NOMO-1 treated with dmso at 0.1 percent for 144 hours (cell line): Measurements from ENCODE around the gene TMC2.
"Not testable (repeated sequence)": the region's sequence is repeated elsewhere in the genome, so short reads cannot be mapped to it uniquely, and the experiment has no call there.

Experiments used
- DNase-seq: peaks from one replicate; lab custom pipeline; 2025; ENCODE audit not compliant: unreplicated experiment; lab: John Stamatoyannopoulos, UW

Gene TMC2

DNA sequence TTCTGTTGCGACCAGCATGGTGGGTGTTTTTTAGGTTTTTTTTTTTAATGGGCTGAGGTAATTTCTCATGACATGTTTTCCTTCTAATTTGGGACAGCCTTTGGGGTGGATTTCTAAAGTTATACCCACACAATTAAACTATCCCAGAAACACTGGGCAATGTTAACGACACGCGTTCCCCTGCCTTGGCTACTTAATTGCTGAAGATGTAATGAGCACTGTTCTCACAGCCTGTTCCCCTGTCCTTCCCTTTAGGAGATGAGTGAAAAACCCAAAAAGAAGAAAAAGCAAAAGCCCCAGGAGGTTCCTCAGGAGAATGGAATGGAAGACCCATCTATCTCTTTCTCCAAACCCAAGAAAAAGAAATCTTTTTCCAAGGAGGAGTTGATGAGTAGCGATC lies 121.3 kb downstream of the TMC2 start:
- no peak for DNase-seq

DNA sequence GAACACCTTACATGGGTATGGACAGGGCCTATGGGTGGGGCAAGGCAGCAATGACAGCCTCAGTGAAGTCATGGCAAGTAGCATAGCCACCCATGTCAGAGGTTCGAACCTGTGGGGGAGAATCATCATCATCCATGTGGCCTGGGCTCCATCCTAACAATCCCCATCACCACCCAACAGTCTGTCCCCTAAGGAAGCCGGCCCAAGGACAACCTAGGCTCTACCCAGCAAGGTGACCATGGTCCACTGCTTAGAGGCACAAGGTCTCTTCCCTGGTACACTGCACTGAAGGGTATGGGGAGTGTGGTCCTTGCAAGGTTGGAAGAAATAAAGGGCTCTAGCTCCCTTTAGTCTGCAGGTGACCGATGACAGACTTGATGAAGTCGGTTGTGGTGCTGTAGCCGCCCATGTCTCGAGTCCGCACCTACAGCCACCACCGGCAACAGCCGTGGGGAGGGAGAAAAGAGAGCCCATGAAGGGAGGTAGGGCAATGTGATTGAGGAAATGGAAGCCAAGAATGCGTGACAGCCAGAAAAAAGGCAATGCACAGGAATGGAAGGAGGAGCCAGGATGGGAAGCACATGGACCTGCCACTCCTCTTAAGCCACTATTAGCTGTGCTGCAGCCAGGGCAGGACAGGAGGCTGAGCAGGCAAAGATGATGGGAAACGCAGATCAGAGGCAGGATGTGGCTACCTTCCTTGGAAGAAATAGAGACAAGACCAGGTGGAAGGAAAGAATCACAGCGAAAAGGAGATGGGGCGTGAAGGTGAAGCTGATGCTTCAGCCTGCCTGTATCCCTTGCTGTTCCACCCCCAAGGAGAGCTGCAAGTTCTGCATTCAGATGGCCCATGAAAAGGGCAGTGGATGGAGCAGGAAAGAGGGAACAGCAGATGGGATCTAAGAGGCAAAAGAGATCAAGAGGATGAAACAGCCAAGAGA lies 122.3 kb downstream of the TMC2 start:
- no peak for DNase-seq

DNA sequence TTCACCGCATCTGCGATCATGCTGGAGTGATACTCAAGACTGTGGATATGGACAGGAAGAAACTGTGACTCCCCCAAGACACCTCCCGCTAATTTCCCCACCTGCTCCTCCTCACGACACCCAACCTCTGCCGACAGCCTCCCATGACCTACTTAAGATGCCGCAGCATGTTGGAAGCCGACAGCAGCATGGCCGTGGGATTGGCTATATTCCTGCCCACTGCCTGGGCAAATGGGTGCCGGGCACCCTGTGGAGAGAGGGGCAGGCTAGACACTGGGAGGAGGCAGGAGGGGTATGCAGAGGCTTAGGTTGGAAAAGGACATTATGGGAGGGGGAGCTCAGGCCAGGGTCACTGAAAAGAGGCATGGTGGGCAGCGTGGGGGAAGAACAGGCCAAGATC lies 123.2 kb downstream of the TMC2 start:
- no peak for DNase-seq

DNA sequence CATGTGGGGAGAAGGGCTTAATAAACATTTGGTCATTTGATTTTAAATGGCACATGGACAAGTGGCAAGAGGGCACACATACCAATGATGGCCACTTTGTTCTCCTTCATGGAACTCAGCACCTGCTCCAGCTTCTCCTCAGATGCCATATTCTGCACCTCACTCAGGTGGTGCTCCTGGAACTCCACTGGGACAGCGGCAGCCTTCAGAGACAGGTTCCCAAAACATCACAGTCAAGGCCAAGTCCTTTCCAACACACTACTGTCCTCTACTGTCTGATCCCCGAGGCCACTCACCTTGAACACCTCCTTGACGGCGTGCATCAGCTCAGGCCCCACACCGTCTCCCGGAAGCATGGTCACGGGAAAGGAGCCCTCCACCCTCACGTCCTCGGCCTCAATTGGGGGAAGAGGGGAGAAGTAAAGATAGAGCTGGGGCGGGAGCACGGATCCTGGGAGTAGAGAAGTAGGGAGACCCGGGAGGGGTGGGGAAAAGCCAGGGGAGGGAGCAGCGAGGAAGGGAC lies 127.1 kb downstream of the TMC2 start:
- DNase-seq = no peak

DNA sequence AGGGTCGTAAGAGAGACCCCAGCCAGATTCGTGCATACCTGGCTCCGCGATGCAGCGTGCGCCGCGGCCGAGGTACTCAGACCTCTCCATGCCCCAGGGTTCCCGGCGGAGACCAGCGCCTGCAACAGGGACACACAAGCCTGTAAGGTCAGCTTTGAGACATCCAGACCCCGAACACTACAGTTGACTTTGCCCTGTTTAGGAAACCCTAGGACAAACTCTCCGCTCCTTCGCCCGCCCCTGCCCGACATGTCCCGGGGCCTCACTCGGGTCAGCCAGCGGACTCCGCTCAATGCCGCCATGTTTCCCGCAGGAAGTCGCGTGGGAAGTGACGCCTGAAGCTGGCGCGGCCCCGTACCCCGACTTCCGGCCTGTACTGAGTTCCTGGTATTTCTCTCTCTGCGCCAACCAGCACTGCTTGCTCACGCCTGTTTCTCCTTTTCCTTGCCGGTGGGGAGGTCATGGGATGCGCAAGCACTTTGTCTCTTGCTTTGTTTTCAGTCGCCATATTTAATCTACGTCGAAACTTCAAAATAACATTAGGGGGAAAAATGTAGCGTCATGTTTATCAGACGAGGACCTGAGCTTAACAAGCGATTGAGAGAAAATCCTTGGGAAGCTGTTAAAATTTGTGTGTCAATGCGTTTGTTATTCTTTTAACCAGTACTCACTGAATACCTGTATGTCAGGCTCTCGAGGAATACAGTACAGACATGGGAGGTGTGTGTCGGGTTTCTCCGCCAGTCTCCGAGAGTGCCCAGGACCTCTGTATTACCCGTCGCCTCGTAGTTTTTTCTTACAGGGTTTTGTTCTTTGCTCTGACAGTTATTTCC lies 127.7 kb downstream of the TMC2 start, which contains the start of gene IDH3B:
IDH3B (minus strand) TSS at position 330 of the 833 bp plus-strand sequence; CDS start at position 302, 28 bp downstream.
- peak; percentile 94 for DNase-seq

DNA sequence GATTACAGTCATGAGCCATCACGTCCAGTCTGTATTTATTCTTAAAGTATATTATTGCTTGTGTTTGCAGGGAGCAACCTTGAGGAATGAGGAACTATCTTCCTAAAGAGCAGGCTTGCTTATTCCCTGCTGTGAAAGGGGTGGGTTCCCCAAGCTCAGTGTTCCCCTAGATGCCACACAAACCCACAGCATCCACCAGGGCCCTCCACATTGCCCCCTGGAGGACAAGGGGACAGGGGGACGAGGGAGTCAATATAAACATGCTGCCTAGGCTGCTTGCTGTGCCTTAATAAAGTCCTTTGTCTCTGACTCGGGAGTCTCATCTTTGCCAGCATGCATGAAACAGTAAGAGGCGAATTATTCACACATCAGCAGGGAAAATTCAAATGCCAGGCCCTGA lies 135.6 kb downstream of the TMC2 start:
- no peak for DNase-seq

DNA sequence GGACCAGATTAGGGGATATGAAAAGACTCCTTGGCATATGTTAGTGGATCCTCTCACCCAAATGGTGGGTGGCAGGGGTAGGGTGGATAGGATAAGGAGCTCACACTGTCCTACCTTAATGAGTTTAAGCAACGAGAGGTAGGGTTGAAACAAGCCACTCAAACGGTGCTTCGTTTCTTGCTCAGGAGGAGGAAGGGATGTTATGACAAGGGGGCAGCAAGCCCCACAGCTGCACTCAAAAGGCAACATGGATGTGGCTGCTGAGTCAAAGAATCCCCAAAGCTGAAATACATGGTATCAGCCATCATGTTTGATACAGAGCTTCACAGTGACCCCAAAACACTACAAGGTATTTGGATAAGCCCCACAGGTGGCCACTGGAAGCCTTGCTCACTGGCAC lies 136.1 kb downstream of the TMC2 start:
- no peak for DNase-seq

DNA sequence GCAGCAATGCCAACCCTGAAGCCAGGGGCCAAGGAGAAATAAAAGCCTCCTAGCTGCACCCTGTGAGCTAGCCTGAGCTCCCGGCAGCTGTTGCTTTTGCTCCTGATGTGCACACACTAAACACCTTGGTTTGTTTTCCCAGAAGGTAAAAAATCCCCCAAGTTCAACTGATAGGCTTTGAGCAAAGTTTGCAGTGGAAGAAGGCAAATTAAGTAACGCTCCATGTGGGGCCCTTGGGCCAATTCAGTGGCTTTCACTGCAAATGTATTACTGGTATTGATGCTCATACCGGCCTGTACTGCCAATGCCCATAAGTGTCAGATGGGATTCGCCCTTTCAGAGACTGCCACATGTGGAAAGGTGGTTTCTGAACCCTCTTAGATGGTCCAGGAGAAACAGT lies 137.1 kb downstream of the TMC2 start:
- no peak for DNase-seq

DNA sequence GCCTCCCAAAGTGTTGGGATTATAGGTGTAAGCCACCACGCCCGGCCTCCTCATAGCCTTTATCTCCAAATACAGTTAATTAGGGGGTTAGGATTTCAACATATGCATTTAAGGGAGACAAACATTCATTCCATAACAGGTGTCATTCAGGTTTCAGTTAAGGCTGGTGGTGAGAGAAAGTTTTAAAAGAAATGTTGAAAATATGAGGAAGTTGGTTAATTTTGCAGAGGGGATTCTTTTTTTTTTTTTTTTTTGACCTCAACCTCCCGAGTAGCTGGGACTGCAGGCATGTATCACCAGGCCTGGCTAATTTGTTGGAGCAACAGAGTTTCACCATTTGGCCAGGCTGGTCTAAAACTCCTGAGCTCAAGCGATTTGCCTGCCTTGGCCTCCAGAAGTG lies 143.7 kb downstream of the TMC2 start:
- no peak for DNase-seq

DNA sequence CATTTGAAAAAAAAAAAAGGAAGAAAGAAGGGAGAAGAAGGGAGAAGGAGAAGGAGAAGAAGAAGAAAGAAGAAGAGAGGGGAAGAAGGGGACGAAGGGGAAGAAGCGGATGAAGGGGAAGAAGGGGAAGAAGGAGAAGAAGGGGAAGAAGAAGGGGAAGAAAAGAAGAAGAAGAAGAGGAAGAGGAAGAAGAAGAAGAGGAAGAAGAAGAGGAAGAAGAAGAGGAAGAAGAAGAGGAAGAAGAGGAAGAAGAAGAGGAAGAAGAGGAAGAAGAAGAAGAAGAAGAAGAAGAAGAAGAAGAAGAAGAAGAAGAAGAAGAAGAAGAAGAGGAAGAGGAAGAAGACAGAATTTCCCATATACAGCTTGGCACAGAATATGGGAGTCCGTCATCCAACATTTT lies 145.7 kb downstream of the TMC2 start:
- not testable (repeated sequence) for DNase-seq

DNA sequence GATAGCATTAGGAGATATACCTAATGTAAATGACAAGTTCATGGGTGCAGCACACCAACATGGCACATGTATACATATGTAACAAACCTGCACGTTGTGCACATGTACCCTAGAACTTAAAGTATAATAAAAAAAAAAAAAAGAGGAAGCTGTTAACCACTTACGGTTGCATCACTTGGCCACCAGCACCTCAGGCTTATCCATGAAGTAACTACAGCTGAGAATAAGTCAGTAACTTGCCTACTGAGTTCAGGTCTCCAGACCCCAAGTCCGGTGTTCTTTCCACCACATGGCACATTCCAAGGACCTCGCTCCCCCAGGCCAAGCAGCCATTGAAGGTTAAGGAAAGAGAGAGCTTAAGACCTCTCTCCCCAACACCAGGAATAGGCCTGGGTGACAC lies 148.4 kb downstream of the TMC2 start:
- peak; percentile 48 for DNase-seq

DNA sequence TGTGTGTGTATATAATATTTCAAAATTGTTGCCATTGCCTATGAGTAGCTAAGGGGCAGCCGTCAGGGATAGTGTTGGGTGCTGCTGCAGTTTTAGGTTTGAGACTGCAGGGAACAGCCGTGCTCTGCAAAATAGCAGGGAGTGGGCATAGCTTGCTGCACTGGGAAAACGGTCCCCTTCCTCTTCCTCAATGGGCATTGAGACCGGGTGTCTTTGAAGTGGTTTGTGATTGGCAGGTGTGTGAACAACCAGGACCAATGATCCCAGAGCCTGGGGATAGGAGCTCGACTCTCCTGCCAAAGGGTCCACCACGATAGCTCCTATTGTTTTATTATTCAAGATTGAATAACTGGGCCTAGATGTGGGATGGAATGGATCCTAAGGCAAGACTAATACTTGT lies 151.1 kb downstream of the TMC2 start:
- DNase-seq = no peak

DNA sequence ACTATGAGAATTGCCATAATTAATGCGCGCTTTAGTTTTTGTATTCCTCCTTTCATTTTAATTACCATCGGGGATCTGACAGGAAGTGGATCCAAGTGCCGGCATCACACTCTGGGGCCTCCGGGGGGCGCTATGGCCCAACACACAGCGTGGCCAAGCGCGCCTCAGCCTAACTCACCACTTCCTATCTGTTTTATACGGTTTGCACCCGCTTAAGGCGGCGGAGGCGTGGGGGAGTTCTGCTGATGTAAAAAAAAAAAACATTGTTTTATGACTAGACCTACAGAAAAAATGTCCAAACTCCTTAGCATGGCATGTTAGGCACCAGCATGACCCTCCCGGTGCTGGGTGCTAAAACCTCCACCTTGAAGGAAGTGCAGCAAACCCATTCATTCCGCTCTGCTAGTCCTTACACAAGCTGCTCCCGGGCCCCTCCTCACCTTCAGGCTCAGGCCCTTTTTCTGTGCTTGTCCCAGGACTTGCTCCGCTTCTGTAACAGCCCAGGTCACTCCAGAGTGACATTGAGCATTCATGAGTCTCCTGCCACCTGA lies 151.7 kb downstream of the TMC2 start:
- DNase-seq = peak; percentile 78

DNA sequence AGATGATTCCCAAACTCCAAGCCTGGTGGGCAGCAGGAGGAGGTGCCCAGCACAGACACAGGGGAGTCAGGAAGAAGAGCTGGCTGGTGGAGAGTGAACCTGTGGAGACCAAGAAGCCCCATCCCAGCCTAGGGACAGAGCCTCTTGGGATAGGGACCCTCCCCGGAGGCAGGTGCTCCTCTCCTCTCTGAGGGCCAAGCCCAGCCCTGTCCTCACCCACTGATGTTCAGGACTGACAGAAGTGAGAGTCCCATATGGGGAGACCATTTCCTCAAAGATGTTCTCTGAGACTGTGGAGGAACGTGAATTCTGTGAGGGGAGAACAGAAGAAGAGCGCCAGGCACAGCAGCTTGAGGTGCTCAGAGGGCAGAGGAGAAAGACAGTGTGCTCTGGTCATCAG lies 153.8 kb downstream of the TMC2 start:
- DNase-seq = no peak

DNA sequence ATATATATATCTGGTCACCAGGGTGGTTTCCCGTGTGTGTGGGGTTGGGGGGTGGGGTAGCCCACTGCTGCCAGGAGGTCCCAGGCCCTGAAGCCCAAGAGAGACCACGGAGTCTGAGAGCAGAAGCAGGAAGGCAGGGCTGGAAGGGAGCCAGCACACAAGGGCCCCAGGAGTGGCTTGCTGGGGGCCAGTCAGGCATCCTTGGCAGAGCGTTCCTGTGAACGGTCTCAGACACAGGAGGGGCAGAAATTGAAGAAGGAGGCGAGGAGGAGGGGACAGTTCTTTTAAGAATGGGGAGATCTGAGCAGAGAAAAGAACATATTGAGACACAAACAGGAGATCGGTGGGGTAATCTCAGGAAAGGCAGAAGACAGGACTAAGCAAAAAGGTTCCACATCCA lies 154.3 kb downstream of the TMC2 start:
- DNase-seq = no peak

DNA sequence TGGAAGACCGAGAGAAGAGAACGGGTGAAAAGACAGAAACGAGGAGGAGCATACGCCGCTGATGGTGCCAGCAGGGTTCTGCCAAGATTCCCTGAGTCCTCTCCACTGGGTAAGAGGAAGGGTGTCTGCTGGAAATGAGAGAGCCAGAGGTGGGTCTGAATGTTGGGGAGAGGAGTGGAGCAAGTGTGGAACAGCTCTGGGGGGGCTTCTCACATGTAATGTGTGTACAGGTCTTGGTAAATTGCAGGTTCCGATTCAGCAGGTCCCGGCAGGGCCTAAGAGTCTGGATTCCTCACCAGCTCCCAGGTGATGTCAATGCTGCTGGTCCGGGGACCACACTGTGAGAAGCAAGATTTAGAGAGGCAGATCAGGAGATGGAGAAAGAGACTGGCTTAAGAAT lies 154.8 kb downstream of the TMC2 start:
- DNase-seq = no peak
